HCT116 (cell line): ENCODE measurements around the gene ZNF443. TPM values are rescaled to one million over a fixed set of nuclear protein-coding genes. Genes with fewer than 3 reads are reported as not detected.
A peak's percentile ranks its signal among the peaks of the same experiment; 100 is the strongest.

Source experiments
- ATAC-seq: fragments of 200-7000 bp; cut with Tn5 transposase; 2 replicates; pipeline ENCODE4 v1.9.1; 2020; ENCODE audit warnings: mild to moderate bottlenecking, moderate library complexity
- BruUV-seq: library from RNA; stranded (reverse); fragments of 400-500 nt; replicated peaks from 2 replicates; lab custom pipeline; 2021; lab: Mats Ljungman, UMichigan
- CTCF ChIA-PET: fragments of 300-600 bp; sonication (Branson Sonifier 250); formaldehyde crosslinking; loops from one replicate; lab custom pipeline; 2021; ENCODE audit warnings: antibody characterized with exemption; lab: Charles Lee
- POLR2A ChIA-PET: fragments of 300-600, 350-600 bp; sonication (Branson Sonifier 250); formaldehyde crosslinking; loops from one replicate; lab custom pipeline; 2021; ENCODE audit warnings: antibody characterized with exemption; lab: Charles Lee
- RAD21 ChIA-PET, 2 experiments: fragments of 300-600 bp; sonication (Branson Sonifier 250); formaldehyde crosslinking; loops; one replicate each; lab custom pipeline; 2023; ENCODE audit warnings: low total read pairs in 2 of 2; ENCODE audit not compliant: uncharacterized antibody in 2 of 2, unreplicated experiment in 2 of 2, low non-redundant PET in 1 of 2; lab: Charles Lee
- DNase-seq: peaks from one replicate; pipeline ENCODE4 v3.0.0-alpha.2; 2010; ENCODE audit warnings: low read depth, low spot score
- H2AFZ ChIP-seq: fragments of 200-600 bp; shearing (Covaris generic), sonication (generic); 2 replicates; pipeline ENCODE4 v1.6.1; 2017; ENCODE audit warnings: low read depth, mixed run types, mixed read lengths, antibody characterized with exemption, low read length; ENCODE audit not compliant: poor library complexity, severe bottlenecking
- H3K27ac ChIP-seq: 2 replicates; pipeline ENCODE4 v1.5.1; 2012; ENCODE audit warnings: low read depth, low read length
- H3K27me3 ChIP-seq: fragments of 200-600 bp; sonication (generic); 2 replicates; pipeline ENCODE4 v1.6.1; 2016; ENCODE audit warnings: mixed run types, low read length, mixed read lengths; ENCODE audit not compliant: insufficient read depth
- H3K36me3 ChIP-seq, 2 experiments: fragments of 200-500 bp in 1 of 2; fragments of 200-600 bp in 1 of 2; sonication (Bioruptor generic) in 1 of 2; sonication (generic) in 1 of 2; 2 replicates each; pipeline versions ENCODE4 v1.5.1 to v1.6.1; 2014 to 2016; ENCODE audit warnings: low read length in 2 of 2, inconsistent platforms in 1 of 2, mixed read lengths in 1 of 2, mixed run types in 1 of 2; ENCODE audit not compliant: insufficient read depth in 2 of 2, control insufficient read depth in 1 of 2
- H3K4me1 ChIP-seq, 2 experiments: fragments of 200-600 bp in 1 of 2; sonication (generic) in 1 of 2; 2 replicates each; pipeline versions ENCODE4 v1.5.1 to v1.6.1; 2012 to 2017; ENCODE audit warnings: low read length in 2 of 2, inconsistent platforms in 1 of 2, mild to moderate bottlenecking in 1 of 2, mixed read lengths in 1 of 2, mixed run types in 1 of 2, moderate library complexity in 1 of 2; ENCODE audit not compliant: insufficient read depth in 2 of 2, control insufficient read depth in 1 of 2
- H3K4me2 ChIP-seq: fragments of 200-600 bp; sonication (generic); 2 replicates; pipeline ENCODE4 v1.6.1; 2017; ENCODE audit warnings: mixed run types, low read length, mixed read lengths
- H3K4me3 ChIP-seq, 2 experiments: fragments of 200-600 bp in 1 of 2; sonication (generic) in 1 of 2; replicated peaks in 1 of 2; 2 replicates each; pipeline ENCODE4 v1.5.1; 2011 to 2016; ENCODE audit warnings: low read length in 2 of 2, control low read depth in 1 of 2, low read depth in 1 of 2, mild to moderate bottlenecking in 1 of 2, mixed read lengths in 1 of 2, mixed run types in 1 of 2
- H3K79me2 ChIP-seq: fragments of 200-600 bp; sonication (generic); 2 replicates; pipeline ENCODE4 v1.6.1; 2017; ENCODE audit warnings: mild to moderate bottlenecking, mixed run types, low read length, moderate library complexity, mixed read lengths; ENCODE audit not compliant: insufficient read depth
- H3K9ac ChIP-seq: fragments of 200-600 bp; sonication (generic); 2 replicates; pipeline ENCODE4 v1.6.1; 2016; ENCODE audit warnings: low read length, mixed read lengths
- H3K9me2 ChIP-seq: fragments of 200-600 bp; sonication (generic), shearing (Covaris generic); 2 replicates; pipeline ENCODE4 v1.6.1; 2017; ENCODE audit warnings: mixed run types, mild to moderate bottlenecking, moderate library complexity; ENCODE audit not compliant: insufficient read depth
- H3K9me3 ChIP-seq, 2 experiments: fragments of 200-500 bp in 1 of 2; fragments of 200-600 bp in 1 of 2; sonication (Bioruptor generic) in 1 of 2; sonication (generic) in 1 of 2; 2 replicates each; pipeline ENCODE4 v1.6.1; 2014 to 2017; ENCODE audit warnings: low read length in 2 of 2, mixed read lengths in 2 of 2, inconsistent platforms in 1 of 2, low read depth in 1 of 2, mild to moderate bottlenecking in 1 of 2, mixed run types in 1 of 2, moderate library complexity in 1 of 2; ENCODE audit not compliant: control insufficient read depth in 1 of 2, insufficient read depth in 1 of 2
- H4K20me1 ChIP-seq: fragments of 200-600 bp; sonication (generic), shearing (Covaris generic); 2 replicates; pipeline ENCODE4 v1.6.1; 2017; ENCODE audit warnings: mixed run types, mild to moderate bottlenecking, moderate library complexity; ENCODE audit not compliant: insufficient read depth
- EGR1 ChIP-seq: IDR thresholded peaks from 2 replicates; pipeline ENCODE4 v1.6.1; 2012; ENCODE audit warnings: low read depth
- ZNF274 ChIP-seq: fragments of 200-500 bp; sonication (Bioruptor generic); IDR thresholded peaks from 2 replicates; pipeline ENCODE4 v1.6.1; 2014; ENCODE audit warnings: mild to moderate bottlenecking, low read depth, low read length, inconsistent platforms
- intact Hi-C: fragments of 100-400 bp; cut with micrococcal nuclease; formaldehyde crosslinking; loops from 2 replicates; pipeline ENCODE4 v1.10.0; 2022
- total RNA-seq: library from RNA; stranded (reverse); gene quantifications from one replicate; pipeline ENCODE4 v1.2.1, GENCODE V29; 2021; ENCODE audit not compliant: unreplicated experiment

ZNF443 gene
- total RNA-seq, 1 experiment from 2014 or later, result 2.9 TPM

- no peaks in the 10 kb centered on the region for H3K79me2 ChIP-seq
- H3K36me3 ChIP-seq, result no peaks in the 10 kb centered on the region
- H4K20me1 ChIP-seq, result no peaks in the 10 kb centered on the region
- peaks cover 15% of the 10 kb centered on the region in 2 experiments; a peak in 2 of 4 replicates for H3K9me3 ChIP-seq
- ATAC-seq (no peak), DNase-seq (no peak)
- ChIA-PET POLR2A (no interaction called here), CTCF (no interaction called here), RAD21 (no interaction called here)
- no peak overlapping the region for H3K4me2 ChIP-seq
- H3K9ac ChIP-seq, result no peak overlapping the region
- no peak overlapping the region for H2AFZ ChIP-seq
- no peak overlapping the region for H3K4me3 ChIP-seq
- no peaks in the 10 kb centered on the region for H3K4me1 ChIP-seq
- H3K27me3 ChIP-seq, result no peaks in the 10 kb centered on the region
- no peaks in the 10 kb centered on the region for H3K9me2 ChIP-seq
- no peak overlapping the region for H3K27ac ChIP-seq
- TF ChIP-seq ZNF274 (peak; percentile 62), EGR1 (no peak)
- no TSS peak for BruUV-seq
- intact Hi-C loops, result no loop called here
These were observed 60.9 kb downstream of the ZNF443 start for GRCh38 chr19:12379732-12380443.

Other genes starting within 250 kb of the ZNF443 start
- gene ZNF44, start 146.1 kb downstream of the ZNF443 start, total RNA-seq, result 3.6 TPM
- gene ZNF563, start 107.4 kb downstream of the ZNF443 start, total RNA-seq, result not detected
- gene ZNF442, start 75.3 kb downstream of the ZNF443 start, total RNA-seq, result not detected
- gene ZNF799, start 39.8 kb downstream of the ZNF443 start, total RNA-seq, result 3.6 TPM
- not detected for gene ZNF709, start 43.8 kb upstream of the ZNF443 start, total RNA-seq
- 6.1 TPM for gene ZNF564, start 110.5 kb upstream of the ZNF443 start, total RNA-seq
- 5.8 TPM for gene ZNF490, start 169.8 kb upstream of the ZNF443 start, total RNA-seq
- gene ZNF791, start 169.9 kb upstream of the ZNF443 start, total RNA-seq, result 21.2 TPM
- gene MAN2B1, start 225.7 kb upstream of the ZNF443 start, total RNA-seq, result 48.3 TPM
- gene WDR83, start 225.8 kb upstream of the ZNF443 start, total RNA-seq, result 20.1 TPM
- 134 TPM for gene DHPS, start 240.9 kb upstream of the ZNF443 start, total RNA-seq
- not detected for gene GNG14, start 247.0 kb upstream of the ZNF443 start, total RNA-seq